ENCODE results near the gene MMP25. TPM values are rescaled to one million over a fixed set of nuclear protein-coding genes. Genes with fewer than 3 reads are reported as not detected.
"Not testable (repeated sequence)": the region's sequence is repeated elsewhere in the genome, so short reads cannot be mapped to it uniquely, and the experiment has no call there.

Gene MMP25
- total RNA-seq, 1 experiment from 2014 or later = 0.11 TPM

GRCh38 chr16:3029491-3030221, 16.7 kb upstream of the MMP25 start:
- no peak for DNase-seq (ENCODE audit: low read depth)

DNA sequence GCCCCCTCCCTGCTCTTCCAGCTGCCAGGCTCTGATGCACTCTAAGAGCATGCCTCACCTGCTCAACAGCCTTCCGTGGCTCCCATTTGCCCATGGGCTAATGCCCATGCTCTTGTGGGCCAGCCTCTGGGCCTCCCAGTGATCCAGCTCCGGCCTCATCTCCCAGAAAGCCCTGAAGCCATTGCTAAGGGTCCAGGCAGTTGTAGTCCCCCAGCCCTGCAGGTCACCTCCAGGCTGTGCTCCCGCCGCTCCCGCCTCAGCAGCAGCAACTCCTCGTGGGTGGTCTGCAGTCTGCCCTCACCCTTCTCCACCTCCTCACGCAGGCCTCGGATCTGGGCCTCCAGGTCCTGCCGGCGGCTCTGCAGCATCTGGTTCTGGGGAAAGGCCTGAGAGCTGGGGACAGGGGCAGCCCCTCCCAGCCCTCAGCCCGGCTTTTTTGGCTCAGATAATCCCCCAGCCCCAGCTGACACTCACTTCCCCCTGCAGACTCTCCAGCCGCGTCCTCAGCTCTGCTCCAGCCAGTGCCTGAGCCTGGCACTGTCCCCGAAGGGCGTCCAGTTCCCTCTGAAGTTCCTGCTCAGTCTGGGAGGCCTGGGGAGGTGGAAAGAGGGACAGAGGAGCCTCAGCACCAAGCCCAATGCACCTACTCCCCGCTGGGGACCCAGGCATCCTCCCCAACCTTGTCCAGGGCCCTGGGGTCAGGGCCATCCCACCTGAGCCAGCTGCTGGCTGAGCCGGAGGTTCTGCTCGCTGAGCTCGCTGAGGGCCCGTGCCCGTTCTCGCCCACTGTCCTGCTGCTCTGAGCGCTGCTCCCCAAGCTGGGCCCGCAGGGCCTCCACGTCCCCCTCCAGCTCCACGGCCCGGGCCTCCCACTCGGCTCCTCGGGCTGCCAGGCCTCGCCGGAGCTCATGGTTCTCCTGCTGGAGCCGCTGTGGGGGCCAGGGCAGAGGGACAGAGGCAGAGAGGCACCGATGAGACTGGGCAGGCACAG, 15.8 kb upstream of the MMP25 start:
- DNase-seq (ENCODE audit: low read depth) = no peak

DNA sequence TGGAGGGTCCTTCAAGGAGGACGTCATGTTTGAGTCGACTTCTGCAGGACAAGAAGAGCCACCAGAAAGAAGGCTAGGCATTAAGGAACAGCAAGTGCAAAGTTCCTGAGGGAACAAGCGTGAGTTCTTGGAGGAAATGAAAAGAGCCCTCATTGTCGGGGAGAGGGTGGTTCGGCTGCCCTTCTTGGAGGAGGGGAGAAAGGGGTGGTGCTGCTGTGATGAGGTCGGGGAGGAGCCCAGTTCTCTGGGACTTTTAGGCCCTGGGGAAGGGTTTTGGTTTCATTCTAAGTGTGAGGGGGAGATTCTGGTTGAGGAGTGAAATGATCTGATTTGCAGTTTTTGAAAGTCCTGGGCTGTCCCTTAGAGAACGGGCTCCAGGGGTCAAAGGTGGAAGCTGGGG, 13.7 kb upstream of the MMP25 start:
- no peak for DNase-seq (ENCODE audit: low read depth)

DNA sequence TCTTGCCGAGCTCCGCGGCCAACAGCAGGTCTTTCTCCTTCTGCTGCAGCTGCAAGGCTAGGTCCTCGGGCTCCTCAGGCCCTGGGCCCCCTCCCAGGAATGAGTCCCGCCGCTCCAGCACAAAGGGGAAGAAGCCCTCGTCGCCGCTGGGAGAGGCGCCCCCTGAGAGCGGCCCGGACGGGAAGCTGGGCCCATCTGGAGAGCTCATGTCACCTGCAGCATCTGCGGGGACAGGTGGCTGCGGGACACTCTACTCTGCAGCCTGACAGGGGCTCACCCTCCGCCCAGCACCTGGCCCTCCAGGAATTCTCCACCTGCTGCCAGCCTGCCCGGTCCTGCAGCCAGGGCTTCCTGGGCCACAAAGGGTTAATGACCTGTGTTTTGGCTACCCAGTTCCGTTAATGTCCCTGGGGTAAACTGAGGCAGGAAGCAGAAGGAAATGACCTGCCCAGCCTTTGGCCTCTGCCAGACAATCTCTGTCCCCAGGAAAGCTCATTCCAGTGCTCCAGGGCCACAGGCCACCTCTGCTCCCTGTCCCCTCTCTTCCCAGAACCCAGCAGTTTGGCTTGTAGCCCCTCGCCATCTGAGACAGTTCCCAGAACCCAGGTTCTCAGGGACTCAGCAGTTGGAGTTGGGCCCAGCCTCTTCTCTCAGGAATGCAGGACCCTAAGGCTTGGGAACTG, 10.9 kb upstream of the MMP25 start:
- DNase-seq (ENCODE audit: low read depth) = no peak

- DNase-seq (ENCODE audit: low read depth) = no peak
These were observed 10.2 kb upstream of the MMP25 start for GRCh38 chr16:3035972-3036725.

DNA sequence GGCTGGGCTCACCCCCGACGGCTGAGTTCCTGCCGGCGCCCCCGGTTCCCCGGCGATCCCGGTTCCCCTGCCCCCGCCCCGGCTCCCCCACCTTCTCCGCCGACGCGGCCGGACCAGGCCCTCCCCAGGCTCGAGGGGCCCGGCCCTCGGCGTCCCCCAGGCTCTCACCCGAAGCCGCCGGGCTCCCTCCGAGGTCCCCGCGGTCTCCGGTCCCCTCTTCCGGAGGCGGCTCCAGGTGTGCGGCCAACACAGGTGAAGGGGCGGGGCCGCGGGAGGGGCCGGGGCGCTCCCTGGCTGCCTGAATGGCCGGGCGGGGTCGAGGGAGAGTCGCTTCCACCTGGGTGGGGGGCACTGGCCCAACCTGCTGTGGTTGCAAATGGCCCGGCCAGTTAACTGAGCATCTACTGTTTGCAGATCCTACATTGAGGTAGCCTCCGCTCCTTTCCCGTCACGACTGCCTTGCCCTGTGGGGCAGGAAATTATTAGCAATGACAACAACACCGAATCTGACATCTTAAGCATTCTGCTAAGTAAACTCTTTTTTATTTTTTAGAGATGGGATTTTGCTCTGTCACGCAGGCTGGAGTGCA, 9.5 kb upstream of the MMP25 start, which contains the start of gene BICDL2:
Gene BICDL2, minus strand, starts transcription at position 219 of the 590 bp plus-strand sequence. CDS start 1,448 bp downstream, outside the sequence.
- DNase-seq (ENCODE audit: low read depth) = no peak

DNA sequence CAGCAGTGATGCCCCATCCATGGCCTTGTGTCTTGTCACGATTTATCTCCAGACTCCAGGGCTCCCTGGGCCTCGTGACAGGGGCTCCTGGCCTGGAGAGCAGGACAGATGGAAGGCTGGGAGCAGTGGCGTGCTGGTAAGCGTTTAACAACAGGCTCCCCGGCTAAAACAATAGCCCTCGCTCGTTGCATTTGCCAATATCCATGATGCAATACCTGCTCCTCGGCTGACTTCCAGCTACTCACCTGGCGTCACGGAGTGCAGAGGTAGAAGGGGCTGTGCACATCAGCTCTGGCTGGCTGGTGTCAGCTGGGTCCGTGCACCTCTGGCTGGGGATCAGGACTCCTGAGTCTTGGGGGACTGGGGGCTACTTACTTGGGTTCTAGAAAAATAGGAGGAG, 8.1 kb upstream of the MMP25 start:
- no peak for DNase-seq (ENCODE audit: low read depth)

DNA sequence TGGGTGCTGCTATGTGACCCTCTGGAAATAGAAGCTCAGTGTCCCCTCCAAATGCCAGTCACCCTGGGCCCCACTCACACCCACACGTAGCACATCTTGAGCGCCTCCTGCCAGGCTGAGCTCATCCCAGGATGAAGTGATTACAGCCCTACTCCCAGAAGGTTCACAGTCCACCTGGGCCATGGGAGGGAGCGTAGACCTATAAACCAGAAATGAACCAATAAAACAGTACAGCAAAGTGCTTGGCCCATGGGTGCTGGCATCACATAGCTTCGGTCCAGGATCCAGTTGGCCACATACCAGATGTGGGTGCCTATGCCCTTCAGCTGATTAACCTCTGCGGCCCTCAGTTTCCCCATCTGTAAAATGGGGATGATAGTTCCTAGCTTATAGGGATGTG, 7.5 kb upstream of the MMP25 start:
- no peak for DNase-seq (ENCODE audit: low read depth)

GRCh38 chr16:3042376-3042775, 4.0 kb upstream of the MMP25 start:
- no peak for DNase-seq (ENCODE audit: low read depth)

DNA sequence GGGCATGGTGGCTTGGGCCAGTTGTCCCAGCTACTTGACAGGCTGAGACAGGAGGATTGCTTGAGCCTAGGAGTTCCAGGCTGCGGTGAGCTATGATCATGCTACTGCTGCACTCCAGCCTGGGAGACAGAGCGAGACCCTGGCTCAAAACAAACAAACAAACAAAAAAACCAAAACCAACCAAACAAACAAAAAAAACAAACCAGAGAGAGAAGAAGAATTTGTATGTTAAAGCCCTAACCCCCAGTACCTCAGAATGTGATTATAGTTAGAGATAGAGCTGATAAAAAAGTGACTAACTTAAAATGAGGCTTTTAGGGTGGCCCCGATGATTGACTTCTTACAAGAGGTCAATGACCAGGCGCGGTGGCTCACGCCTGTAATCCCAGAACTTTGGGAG, 1.7 kb upstream of the MMP25 start:
- DNase-seq (ENCODE audit: low read depth) = no peak

GRCh38 chr16:3046641-3047386, 453 bp downstream of the MMP25 start:
- DNase-seq (ENCODE audit: low read depth) = no peak

DNA sequence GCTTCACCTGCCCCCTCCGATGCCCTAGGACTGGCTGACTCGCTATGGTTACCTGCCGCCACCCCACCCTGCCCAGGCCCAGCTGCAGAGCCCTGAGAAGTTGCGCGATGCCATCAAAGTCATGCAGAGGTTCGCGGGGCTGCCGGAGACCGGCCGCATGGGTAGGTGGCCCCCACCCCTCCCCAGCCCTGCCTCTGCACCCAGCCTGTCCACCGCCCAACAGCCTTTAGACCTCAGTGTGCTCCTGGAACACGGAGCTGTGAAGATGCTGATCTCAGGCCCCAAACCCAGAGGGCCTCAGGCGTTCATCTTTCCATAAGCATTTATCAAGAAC, 993 bp downstream of the MMP25 start:
- no peak for DNase-seq (ENCODE audit: low read depth)

DNA sequence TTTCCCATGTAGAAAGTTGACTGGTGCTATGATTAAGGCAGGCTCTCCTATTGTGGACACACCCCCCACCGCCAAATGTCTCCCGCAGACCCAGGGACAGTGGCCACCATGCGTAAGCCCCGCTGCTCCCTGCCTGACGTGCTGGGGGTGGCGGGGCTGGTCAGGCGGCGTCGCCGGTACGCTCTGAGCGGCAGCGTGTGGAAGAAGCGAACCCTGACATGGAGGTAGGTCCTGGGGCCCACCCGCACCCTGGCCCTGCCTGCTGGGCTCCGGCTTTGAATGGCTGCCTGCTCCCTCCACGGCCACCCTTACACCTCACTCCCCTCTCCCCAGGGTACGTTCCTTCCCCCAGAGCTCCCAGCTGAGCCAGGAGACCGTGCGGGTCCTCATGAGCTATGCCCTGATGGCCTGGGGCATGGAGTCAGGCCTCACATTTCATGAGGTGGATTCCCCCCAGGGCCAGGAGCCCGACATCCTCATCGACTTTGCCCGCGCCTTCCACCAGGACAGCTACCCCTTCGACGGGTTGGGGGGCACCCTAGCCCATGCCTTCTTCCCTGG, 3.6 kb downstream of the MMP25 start:
- no peak for DNase-seq (ENCODE audit: low read depth)

DNA sequence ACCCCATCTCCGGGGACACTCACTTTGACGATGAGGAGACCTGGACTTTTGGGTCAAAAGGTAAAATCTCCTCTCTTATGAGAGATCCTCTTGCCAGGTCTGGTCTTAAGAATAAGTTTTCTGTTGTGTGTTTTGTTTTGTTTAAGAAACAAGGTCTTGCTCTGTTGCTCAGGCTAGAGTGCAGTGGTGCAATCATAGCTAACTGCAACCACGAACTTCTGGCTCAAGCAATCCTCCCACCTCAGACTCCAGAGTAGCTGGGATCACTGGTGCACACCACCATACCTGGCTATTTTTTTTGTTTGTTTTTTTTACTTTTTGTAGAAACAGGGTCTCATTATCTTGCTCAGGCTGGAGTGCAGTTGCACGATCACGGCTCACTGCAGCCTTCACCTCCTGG, 4.1 kb downstream of the MMP25 start:
- no peak for DNase-seq (ENCODE audit: low read depth)

- no peak for DNase-seq (ENCODE audit: low read depth)
These were observed 4.6 kb downstream of the MMP25 start for GRCh38 chr16:3051009-3051408.

- no peak for DNase-seq (ENCODE audit: low read depth)
These were observed 5.1 kb downstream of the MMP25 start for GRCh38 chr16:3051494-3051893.

DNA sequence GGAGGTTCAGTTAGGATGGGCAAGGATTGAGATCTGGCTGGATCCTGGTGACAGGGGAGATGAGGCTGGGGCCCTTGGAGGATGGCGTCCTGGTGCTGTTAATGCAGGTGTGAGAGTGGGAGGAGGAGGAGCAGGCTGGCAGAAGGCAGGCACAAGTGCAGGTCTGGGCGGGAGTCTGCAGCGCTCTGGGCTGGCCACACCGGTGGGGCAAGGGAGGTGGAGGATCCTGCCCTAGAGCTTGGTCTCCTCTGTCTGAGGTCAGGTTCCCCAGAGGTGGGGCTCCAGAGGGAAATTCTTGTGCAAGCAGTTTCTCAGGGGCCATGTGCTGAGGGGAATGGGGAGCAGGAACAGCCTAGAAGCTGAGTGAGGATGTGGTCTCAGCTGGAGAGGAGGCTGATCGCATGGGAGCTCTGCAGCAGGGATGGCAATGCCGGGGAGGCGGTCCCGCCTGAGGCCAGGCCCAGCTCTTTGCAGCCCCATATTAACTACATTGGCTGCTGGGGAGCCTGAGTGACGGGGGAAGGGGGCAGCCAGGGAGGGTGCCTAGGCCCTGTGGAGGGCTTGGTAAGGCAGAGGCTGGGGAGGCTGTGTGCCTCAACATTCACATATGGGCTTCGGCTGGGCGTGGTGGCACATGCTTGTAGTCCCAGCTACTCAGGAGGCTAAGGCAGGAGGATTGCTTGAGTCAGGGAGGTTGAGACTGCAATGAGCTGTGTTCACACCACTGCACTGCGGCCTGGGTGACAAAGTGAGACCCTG, 6.4 kb downstream of the MMP25 start:
- DNase-seq (ENCODE audit: low read depth) = not testable (repeated sequence)

- DNase-seq (ENCODE audit: low read depth) = not testable (repeated sequence)
These were observed 7.0 kb downstream of the MMP25 start for GRCh38 chr16:3053330-3053710.

Data from LHCN-M2 (cell line).